ENCODE measurements around the gene BMP6. TPM values are rescaled to one million over a fixed set of nuclear protein-coding genes. Genes with fewer than 3 reads are reported as not detected.

The BMP6 gene
- total RNA-seq, 2 experiments from 2014 or later, result not detected

GRCh38 chr6:7769702-7770101, 43.8 kb downstream of the BMP6 start:
- ChIA-PET POLR2A (no interaction called here), CTCF (no interaction called here)
- Mint-ChIP-seq H3K4me3 (no peak overlapping the region), H3K36me3 (ENCODE audit: low read depth) (no peaks in the 10 kb centered on the region), H3K4me1 (peaks cover 3% of the 10 kb centered on the region), H3K9me3 (no peaks in the 10 kb centered on the region), H3K27ac (no peak overlapping the region), H3K27me3 (no peaks in the 10 kb centered on the region)
- no peak for DNase-seq

- Mint-ChIP-seq H3K9me3 (no peaks in the 10 kb centered on the region), H3K27me3 (peaks cover 2% of the 10 kb centered on the region), H3K27ac (no peak overlapping the region), H3K36me3 (ENCODE audit: low read depth) (no peaks in the 10 kb centered on the region), H3K4me1 (peaks cover 3% of the 10 kb centered on the region), H3K4me3 (no peak overlapping the region)
- DNase-seq, result no peak
- CTCF ChIA-PET, result no interaction called here
- POLR2A ChIA-PET, result no interaction called here
Observed at GRCh38 chr6:7770111-7770510, 44.2 kb downstream of the BMP6 start.

- Mint-ChIP-seq H3K36me3 (ENCODE audit: low read depth) (no peaks in the 10 kb centered on the region), H3K4me3 (no peak overlapping the region), H3K9me3 (no peaks in the 10 kb centered on the region), H3K27me3 (peaks cover 5% of the 10 kb centered on the region), H3K27ac (no peak overlapping the region), H3K4me1 (peaks cover 3% of the 10 kb centered on the region)
- no peak for DNase-seq
- ChIA-PET CTCF (no interaction called here), POLR2A (no interaction called here)
Observed at GRCh38 chr6:7770601-7771000, 44.7 kb downstream of the BMP6 start.

GRCh38 chr6:7773322-7773721, 47.4 kb downstream of the BMP6 start:
- Mint-ChIP-seq H3K27me3 (peaks cover 14% of the 10 kb centered on the region), H3K36me3 (ENCODE audit: low read depth) (no peaks in the 10 kb centered on the region), H3K9me3 (no peaks in the 10 kb centered on the region), H3K4me1 (peaks cover 3% of the 10 kb centered on the region), H3K27ac (no peak overlapping the region), H3K4me3 (no peak overlapping the region)
- no peak for DNase-seq
- ChIA-PET CTCF (no interaction called here), POLR2A (no interaction called here)

- no peaks in the 10 kb centered on the region for H3K9me3 Mint-ChIP-seq
- DNase-seq, result no peak
- peaks cover 15% of the 10 kb centered on the region for H3K27me3 Mint-ChIP-seq
- H3K4me1 Mint-ChIP-seq, result peaks cover 3% of the 10 kb centered on the region
- CTCF ChIA-PET, result no interaction called here
- H3K36me3 Mint-ChIP-seq (ENCODE audit: low read depth), result no peaks in the 10 kb centered on the region
- H3K4me3 Mint-ChIP-seq, result no peak overlapping the region
- H3K27ac Mint-ChIP-seq, result no peak overlapping the region
- POLR2A ChIA-PET, result no interaction called here
Observed at GRCh38 chr6:7773914-7774313, 48.0 kb downstream of the BMP6 start.

- Mint-ChIP-seq H3K9me3 (no peaks in the 10 kb centered on the region), H3K27ac (no peak overlapping the region), H3K4me3 (no peak overlapping the region), H3K4me1 (no peaks in the 10 kb centered on the region), H3K36me3 (ENCODE audit: low read depth) (no peaks in the 10 kb centered on the region), H3K27me3 (peaks cover 15% of the 10 kb centered on the region)
- POLR2A ChIA-PET, result no interaction called here
- DNase-seq, result no peak
- CTCF ChIA-PET, result interaction anchor here (0.9 kb wide), 1 partner anchor 8 kb away, joined by 3 read pairs; no protein-coding TSS in a partner anchor
Observed at GRCh38 chr6:7776509-7776908, 50.6 kb downstream of the BMP6 start.

- Mint-ChIP-seq H3K27me3 (peaks cover 15% of the 10 kb centered on the region), H3K4me3 (no peak overlapping the region), H3K36me3 (ENCODE audit: low read depth) (no peaks in the 10 kb centered on the region), H3K4me1 (no peaks in the 10 kb centered on the region), H3K9me3 (no peaks in the 10 kb centered on the region), H3K27ac (no peak overlapping the region)
- ChIA-PET POLR2A (no interaction called here), CTCF (no interaction called here)
- no peak for DNase-seq
Observed at GRCh38 chr6:7777074-7777473, 51.2 kb downstream of the BMP6 start.

- Mint-ChIP-seq H3K4me3 (no peak overlapping the region), H3K9me3 (no peaks in the 10 kb centered on the region), H3K36me3 (ENCODE audit: low read depth) (no peaks in the 10 kb centered on the region), H3K27ac (no peak overlapping the region), H3K4me1 (no peaks in the 10 kb centered on the region), H3K27me3 (peaks cover 15% of the 10 kb centered on the region)
- ChIA-PET POLR2A (no interaction called here), CTCF (no interaction called here)
- DNase-seq, result no peak
Observed at GRCh38 chr6:7781240-7781639, 55.3 kb downstream of the BMP6 start.

- Mint-ChIP-seq H3K27ac (no peak overlapping the region), H3K4me1 (no peaks in the 10 kb centered on the region), H3K27me3 (peaks cover 17% of the 10 kb centered on the region), H3K9me3 (no peaks in the 10 kb centered on the region), H3K4me3 (no peak overlapping the region), H3K36me3 (ENCODE audit: low read depth) (no peaks in the 10 kb centered on the region)
- no peak for DNase-seq
- ChIA-PET POLR2A (no interaction called here), CTCF (interaction anchor here (1.1 kb wide), 1 partner anchor 8 kb away, joined by 3 read pairs; no protein-coding TSS in a partner anchor)
Observed at GRCh38 chr6:7784248-7784647, 58.3 kb downstream of the BMP6 start.

GRCh38 chr6:7784706-7785105, 58.8 kb downstream of the BMP6 start:
- H3K27me3 Mint-ChIP-seq, result peaks cover 17% of the 10 kb centered on the region
- no peak overlapping the region for H3K27ac Mint-ChIP-seq
- H3K36me3 Mint-ChIP-seq (ENCODE audit: low read depth), result no peaks in the 10 kb centered on the region
- no peak overlapping the region for H3K4me3 Mint-ChIP-seq
- H3K4me1 Mint-ChIP-seq, result no peaks in the 10 kb centered on the region
- H3K9me3 Mint-ChIP-seq, result no peaks in the 10 kb centered on the region
- DNase-seq, result no peak
- ChIA-PET CTCF (interaction anchor here (1.1 kb wide), 1 partner anchor 8 kb away, joined by 3 read pairs; no protein-coding TSS in a partner anchor), POLR2A (no interaction called here)

GRCh38 chr6:7785243-7786035, 59.5 kb downstream of the BMP6 start:
- Mint-ChIP-seq H3K27ac (no peak overlapping the region), H3K4me1 (no peaks in the 10 kb centered on the region), H3K27me3 (peaks cover 17% of the 10 kb centered on the region), H3K9me3 (no peaks in the 10 kb centered on the region), H3K36me3 (ENCODE audit: low read depth) (no peaks in the 10 kb centered on the region), H3K4me3 (no peak overlapping the region)
- no peak for DNase-seq
- POLR2A ChIA-PET, result interaction anchor here (0.6 kb wide), 1 partner anchor 145 kb away, joined by 4 read pairs; no protein-coding TSS in a partner anchor
- CTCF ChIA-PET, result interaction anchor here (0.6 to 1.1 kb wide), 2 partner anchors 9 to 331 kb away, joined by 3 to 6 read pairs; no protein-coding TSS in a partner anchor

GRCh38 chr6:7786214-7786661, 60.3 kb downstream of the BMP6 start:
- no peaks in the 10 kb centered on the region for H3K9me3 Mint-ChIP-seq
- CTCF ChIA-PET, result interaction anchor here (0.6 kb wide), 2 partner anchors 330 to 765 kb away, joined by 3 to 6 read pairs; no protein-coding TSS in a partner anchor
- H3K4me1 Mint-ChIP-seq, result no peaks in the 10 kb centered on the region
- H3K27me3 Mint-ChIP-seq, result peaks cover 21% of the 10 kb centered on the region
- H3K36me3 Mint-ChIP-seq (ENCODE audit: low read depth), result no peaks in the 10 kb centered on the region
- no peak overlapping the region for H3K4me3 Mint-ChIP-seq
- no peak overlapping the region for H3K27ac Mint-ChIP-seq
- POLR2A ChIA-PET, result no interaction called here
- DNase-seq, result no peak

GRCh38 chr6:7787137-7787608, 61.3 kb downstream of the BMP6 start:
- no peak for DNase-seq
- no peaks in the 10 kb centered on the region for H3K36me3 Mint-ChIP-seq (ENCODE audit: low read depth)
- no peaks in the 10 kb centered on the region for H3K4me1 Mint-ChIP-seq
- peaks cover 21% of the 10 kb centered on the region for H3K27me3 Mint-ChIP-seq
- H3K4me3 Mint-ChIP-seq, result no peak overlapping the region
- H3K27ac Mint-ChIP-seq, result no peak overlapping the region
- no peaks in the 10 kb centered on the region for H3K9me3 Mint-ChIP-seq
- CTCF ChIA-PET, result no interaction called here
- POLR2A ChIA-PET, result no interaction called here

- Mint-ChIP-seq H3K9me3 (no peaks in the 10 kb centered on the region), H3K4me1 (no peaks in the 10 kb centered on the region), H3K4me3 (no peak overlapping the region), H3K27me3 (peaks cover 21% of the 10 kb centered on the region), H3K27ac (no peak overlapping the region), H3K36me3 (ENCODE audit: low read depth) (no peaks in the 10 kb centered on the region)
- ChIA-PET CTCF (no interaction called here), POLR2A (no interaction called here)
- no peak for DNase-seq
Observed at GRCh38 chr6:7787731-7788130, 61.8 kb downstream of the BMP6 start.
